ENCODE data around the gene C1orf35.

The C1orf35 gene

GRCh38 chr1:228109073-228109961 lies 6.2 kb upstream of the C1orf35 start, which contains the start of gene MRPL55:
Gene MRPL55 (minus strand): TSS chr1:228109299. CDS start chr1:228108260, 1,039 bp downstream.
- peak; percentile 99 for DNase-seq

- no peak for DNase-seq
Measured at GRCh38 chr1:228108742-228109072, 5.6 kb upstream of the C1orf35 start.

GRCh38 chr1:228108055-228108690 lies 5.0 kb upstream of the C1orf35 start:
- DNase-seq: no peak

GRCh38 chr1:228107636-228108035 lies 4.5 kb upstream of the C1orf35 start:
- no peak for DNase-seq

- DNase-seq: no peak
Measured at GRCh38 chr1:228106800-228107054, 3.6 kb upstream of the C1orf35 start.

- no peak for DNase-seq
Measured at GRCh38 chr1:228105996-228106799, 3.1 kb upstream of the C1orf35 start.

GRCh38 chr1:228105270-228105995 lies 2.3 kb upstream of the C1orf35 start:
- no peak for DNase-seq

GRCh38 chr1:228104526-228105269 lies 1.6 kb upstream of the C1orf35 start:
- no peak for DNase-seq

- peak; percentile 52 for DNase-seq
Measured at GRCh38 chr1:228101994-228102790, 933 bp downstream of the C1orf35 start.

GRCh38 chr1:228101614-228101993 lies 1.5 kb downstream of the C1orf35 start:
- DNase-seq: no peak

GRCh38 chr1:228100822-228101613 lies 2.1 kb downstream of the C1orf35 start:
- no peak for DNase-seq

GRCh38 chr1:228099331-228099732 lies 3.8 kb downstream of the C1orf35 start:
- no peak for DNase-seq

GRCh38 chr1:228098323-228098931 lies 4.7 kb downstream of the C1orf35 start:
- no peak for DNase-seq

- no peak for DNase-seq
Measured at GRCh38 chr1:228097333-228098081, 5.6 kb downstream of the C1orf35 start.

- DNase-seq: no peak
Measured at GRCh38 chr1:228096416-228097332, 6.5 kb downstream of the C1orf35 start.

GRCh38 chr1:228095938-228096337 lies 7.2 kb downstream of the C1orf35 start:
- DNase-seq: no peak

GRCh38 chr1:228095161-228095560 lies 8.0 kb downstream of the C1orf35 start:
- DNase-seq: no peak

GRCh38 chr1:228094432-228095016 lies 8.6 kb downstream of the C1orf35 start:
- DNase-seq: no peak
